Hematopoietic multipotent progenitor cell treated with erythropoietin and hydrocortisone succinate and interleukin-3 and kit ligand, for 15 days (in vitro differentiated cells): ENCODE measurements around the gene JARID2.
"Not testable (repeated sequence)": the region's sequence is repeated elsewhere in the genome, so short reads cannot be mapped to it uniquely, and the experiment has no call there.

ENCODE experiments used
- DNase-seq: peaks from one replicate; pipeline ENCODE4 v3.0.0-alpha.2; 2015; ENCODE audit warnings: low spot score

JARID2 gene

DNA sequence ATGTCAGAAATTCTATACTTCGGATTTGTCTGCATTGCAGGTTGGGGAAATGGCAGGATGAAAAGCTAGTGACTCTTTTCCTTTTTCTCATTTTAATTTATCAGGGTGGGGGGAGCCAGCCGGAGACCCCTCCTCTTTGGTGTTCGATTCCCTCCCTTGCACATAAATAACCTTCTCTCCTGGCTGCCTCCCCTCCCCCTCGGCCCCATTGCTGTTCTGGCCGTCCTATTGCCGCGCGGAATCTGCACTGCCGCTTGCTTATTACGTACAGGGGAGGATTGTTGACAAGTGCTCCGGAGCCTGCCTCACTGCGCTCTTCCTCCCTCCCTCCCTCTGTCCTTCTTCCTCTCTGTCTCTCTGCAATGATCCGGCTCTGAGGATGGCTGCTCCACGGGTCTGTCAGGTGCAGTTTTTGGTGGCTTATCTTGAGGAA lies 154.7 kb downstream of the JARID2 start:
- DNase-seq, result no peak

DNA sequence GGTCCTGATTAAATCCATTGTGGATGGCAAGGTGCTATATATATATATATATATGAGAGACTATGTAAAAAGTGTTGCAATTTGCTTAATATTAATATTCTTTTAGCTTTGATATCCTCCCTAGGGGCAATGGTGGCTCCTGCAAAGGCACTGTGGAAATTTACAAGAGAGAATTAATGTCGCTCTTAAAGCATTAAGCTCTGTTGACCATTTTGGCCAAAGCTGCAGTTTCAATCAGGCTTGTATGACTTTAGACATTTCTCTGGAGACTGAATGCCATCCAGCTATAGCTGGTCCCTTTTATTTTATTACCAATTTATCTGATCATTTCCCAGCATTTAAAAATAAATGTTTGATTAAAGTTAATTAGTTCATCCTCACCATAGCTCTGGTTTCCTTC lies 155.3 kb downstream of the JARID2 start:
- DNase-seq, result no peak

DNA sequence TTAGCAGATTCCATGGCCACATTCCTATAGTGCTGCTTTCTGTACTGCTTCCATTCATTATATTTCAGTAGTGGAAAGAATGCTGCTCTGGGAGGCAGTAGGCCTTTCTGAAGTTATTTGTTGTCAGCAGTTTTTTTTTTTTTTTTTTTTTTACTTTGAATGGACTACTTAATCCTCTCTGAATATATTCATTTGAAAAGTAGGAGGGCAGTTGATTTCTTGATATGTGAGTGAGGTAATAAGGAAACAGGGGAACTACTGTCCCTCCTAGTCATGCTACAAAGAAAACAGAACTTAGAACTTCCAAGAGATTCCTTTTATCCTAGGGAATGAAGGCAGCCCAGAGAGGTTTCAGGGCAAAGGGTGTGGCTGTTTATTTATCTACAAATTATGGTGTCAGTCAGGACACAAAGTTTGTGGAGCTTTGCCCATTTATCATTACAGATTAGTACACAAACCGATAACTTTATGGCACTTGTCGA lies 155.9 kb downstream of the JARID2 start:
- no peak for DNase-seq

DNA sequence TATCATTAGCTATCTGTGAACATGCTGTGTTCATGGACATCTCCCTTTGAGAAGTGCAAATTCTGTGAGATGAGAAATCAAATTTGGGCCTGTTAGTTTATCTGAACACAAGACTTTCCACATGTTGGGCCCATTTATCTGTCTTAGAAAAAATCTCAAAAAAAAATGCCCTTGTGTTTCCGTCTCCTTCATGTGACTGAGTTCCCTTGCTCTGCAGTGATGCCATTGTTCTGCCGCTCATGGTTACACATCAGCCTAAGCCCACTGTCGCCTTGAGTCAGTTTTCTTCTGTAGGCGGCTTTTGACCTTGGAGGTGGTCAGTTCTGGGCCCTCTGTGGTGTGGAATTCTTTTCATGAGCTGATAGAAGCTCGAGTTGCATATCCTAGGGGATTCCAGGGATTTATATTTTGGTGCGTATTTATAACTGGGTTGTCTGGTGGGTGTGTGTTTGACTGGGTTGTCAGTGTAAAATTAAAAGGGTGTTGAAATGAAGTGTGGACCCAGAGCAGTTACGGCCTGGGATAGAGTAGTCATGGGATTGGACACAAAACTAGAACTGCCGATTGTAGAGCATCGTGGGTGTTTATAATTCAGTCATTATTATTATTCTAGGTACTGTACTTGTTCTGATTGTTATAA lies 156.7 kb downstream of the JARID2 start:
- DNase-seq, result no peak

DNA sequence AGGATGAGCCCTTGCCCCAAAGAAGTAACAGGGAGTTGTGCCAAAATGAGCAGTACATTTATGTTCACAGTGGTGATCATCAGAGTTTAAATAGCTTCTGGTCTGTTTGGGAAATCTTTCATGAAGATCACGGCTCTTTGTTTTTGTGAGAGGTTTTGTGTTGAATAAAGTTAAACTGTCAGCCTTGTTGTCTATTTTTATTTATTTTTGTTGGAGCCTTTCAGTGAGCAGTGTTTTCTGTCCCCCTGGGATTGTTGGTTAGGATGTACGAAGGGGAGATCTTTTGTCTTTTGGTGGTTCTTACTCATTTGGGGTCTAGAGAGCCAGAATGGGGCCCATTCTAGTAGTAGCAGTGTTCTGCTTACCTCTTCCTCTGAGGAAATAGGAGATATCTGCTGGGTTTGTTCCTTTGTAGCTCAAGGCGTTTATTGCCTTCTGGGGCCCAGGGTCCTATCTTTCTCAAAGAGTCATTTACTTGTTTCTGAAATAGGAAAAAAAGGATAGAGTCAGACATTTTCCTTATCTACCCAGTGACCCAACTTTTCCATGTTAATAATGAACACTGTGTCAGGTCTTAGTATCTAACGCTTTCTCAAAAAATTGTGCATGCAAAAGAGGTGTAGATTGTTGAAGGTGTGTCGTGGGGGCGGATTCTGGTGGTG lies 157.4 kb downstream of the JARID2 start:
- DNase-seq, result no peak

DNA sequence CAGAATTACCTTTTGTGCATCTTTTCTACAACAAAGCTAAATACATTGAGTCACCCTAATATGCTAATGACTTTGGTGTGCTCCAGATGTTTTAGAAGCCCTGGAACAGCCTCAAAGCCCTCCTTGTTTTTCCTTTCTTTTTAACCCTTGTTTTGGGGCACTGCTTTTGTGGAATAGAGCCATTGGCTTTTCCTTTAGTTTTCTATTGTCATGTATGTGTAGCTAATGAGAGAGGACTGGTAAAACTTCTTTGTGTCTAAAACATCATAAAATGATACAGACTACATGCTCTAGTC lies 158.8 kb downstream of the JARID2 start:
- DNase-seq, result no peak

DNA sequence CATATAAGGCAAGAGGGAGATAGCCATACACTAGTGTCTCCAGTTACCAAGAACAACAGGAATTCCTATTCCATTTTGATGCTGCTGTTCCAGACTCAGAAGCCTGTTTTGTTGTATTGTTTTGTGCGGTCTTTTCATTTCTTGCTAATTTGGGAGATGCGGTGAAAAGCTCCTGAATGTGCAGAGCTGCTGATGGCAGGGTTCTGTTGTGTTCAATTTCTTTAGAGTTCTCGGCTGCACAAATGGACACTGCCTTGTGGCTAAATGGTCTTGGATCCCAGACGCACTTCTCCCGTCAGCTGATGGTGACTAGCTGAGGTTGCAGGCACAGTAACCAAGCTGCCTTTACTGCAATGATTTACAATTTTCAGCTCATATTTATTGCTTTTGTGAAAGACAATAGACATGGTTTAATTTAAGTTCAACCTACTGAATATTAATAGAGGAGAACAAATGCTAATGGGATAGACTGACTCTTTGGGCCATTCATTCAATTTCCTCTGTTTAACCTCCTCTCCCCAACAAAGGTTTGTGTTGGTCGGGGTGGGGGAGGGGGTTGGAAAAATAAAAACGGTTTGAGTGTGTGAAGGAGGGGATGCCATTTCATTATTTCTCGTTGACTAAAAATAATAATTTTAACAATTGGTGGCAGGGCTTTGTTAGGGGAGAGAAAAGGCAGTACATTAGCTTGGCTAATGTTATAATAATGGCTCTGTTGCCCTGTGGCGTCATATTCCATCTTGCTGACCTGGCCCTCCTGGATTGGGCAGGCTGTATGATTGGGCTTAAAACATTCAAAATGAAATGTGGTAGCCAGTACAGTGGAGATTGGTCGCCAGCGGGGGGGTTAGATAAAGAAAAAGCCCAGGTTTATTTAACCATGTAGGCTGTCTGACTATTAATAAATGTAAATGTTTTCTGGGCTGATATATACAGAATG lies 159.5 kb downstream of the JARID2 start:
- no peak for DNase-seq

DNA sequence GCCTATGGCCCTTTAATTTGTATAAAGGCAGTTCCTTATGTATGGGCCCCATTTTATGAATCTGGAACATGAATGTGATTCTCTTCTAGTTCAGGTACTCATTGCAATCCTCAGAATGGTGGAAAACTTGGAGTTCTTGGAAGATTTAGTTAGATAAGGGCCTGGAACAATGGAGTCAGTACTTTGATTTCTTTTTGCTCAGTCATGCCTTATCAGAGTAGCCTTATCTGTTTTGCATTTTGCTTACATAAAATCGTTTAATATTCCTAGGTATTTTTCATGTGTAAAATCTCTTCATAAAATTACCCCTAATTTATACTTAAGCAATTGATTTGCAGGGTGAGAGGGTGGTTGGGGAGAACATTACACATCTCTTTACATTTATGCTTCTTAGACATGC lies 160.6 kb downstream of the JARID2 start:
- no peak for DNase-seq

DNA sequence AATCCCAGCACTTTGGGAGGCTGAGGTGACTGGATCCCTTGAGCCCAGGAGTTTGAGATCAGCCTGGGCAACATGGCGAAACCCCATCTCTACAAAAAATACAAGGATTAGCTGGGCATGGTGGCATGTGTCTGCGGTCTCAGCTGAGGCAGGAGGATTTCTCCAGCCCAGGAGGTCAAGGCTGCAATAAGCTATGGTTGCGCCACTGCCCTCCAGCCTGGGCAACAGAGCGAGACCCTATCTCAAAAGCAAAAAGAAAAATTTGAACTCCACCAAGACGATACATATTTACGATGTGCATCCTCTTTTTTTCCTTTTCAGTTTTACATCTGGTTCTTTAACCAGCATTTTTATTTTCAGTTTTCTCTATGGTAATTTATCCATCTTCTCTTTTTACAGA lies 162.1 kb downstream of the JARID2 start:
- no peak for DNase-seq

DNA sequence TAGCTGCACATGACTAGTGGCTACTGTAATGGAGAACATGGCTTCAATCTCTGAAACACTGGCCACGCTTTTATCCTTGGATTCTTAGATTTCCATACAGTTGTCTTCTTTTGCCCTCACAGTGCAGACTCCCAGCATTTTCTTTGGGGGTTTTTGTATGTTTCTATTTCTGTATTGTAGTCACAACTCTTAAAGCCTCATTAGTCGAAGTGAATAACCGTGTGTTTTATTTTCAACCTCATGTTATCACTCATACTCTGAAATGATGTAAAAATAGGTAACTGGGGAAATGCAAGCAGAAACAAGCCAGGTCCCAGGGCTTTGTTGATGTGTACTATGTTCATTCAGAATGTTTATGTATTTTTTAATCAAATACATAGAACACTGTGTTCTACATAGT lies 162.9 kb downstream of the JARID2 start:
- no peak for DNase-seq

DNA sequence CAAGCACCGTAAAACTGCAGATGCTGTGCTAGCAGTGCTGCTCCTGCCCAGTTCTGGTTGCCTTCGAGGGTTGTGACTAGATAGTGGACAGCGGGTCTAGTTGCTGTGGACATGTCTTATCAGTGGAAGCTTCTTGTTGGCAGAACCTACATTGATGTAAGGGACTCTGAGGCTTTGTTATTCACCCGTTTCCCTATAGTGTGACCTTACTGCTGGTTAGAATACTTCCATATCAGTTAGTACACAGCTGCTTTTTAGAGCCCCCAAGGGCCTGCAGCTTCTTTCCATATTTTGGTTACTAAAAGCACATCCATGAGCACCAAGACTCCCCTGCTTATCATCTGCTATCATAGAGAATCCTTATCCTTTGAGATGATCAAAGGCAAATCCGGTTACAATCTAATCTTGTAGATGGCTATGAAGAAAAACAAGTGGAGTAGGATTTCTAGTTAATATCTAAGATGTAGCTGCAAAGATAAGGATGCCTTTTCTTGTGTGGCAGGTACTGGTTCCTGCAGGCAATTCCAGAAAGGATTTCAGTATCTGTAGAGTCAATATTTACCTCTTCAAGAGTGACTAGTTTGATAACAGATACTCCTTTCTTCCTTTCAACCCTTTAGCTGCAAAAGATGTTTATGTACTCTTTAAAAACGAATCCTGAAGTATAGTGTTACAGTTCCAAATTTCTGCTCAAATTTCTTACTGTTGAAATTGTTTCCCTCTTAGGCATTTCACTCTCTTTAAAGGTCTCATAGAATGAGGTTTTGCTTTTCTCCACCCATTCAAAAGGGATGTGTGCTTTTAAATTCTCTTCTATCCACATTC lies 163.6 kb downstream of the JARID2 start:
- no peak for DNase-seq

DNA sequence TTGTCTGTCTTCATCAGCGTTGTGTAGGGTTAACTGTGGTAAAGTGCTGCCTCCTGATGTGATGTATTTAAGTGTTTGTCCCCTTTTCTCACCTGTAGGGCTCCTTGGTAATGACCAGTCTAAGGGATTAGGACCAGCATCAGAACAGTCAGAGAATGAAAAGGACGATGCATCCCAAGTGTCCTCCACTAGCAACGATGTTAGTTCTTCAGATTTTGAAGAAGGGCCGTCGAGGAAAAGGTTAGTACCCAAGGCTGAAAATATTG lies 164.2 kb downstream of the JARID2 start:
- DNase-seq, result no peak

DNA sequence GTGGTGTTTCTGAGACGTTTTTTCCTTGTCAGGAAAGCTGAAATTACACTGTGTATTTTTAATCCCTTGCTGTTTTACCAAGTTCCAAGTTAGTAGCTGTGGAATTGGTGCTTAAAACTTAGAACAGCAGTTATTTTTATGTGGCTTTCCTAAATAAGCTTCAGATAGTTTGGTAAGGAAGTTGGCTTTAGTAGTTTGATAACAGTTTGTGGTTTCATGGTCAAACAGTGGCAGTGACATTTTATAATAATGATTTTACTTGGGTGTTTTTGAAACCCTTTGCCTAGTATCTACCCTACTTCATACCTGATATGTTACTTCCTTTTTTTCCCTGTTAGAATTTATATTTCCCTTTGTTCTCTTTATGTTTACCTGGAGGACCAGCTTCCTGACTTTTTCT lies 164.9 kb downstream of the JARID2 start:
- no peak for DNase-seq

DNA sequence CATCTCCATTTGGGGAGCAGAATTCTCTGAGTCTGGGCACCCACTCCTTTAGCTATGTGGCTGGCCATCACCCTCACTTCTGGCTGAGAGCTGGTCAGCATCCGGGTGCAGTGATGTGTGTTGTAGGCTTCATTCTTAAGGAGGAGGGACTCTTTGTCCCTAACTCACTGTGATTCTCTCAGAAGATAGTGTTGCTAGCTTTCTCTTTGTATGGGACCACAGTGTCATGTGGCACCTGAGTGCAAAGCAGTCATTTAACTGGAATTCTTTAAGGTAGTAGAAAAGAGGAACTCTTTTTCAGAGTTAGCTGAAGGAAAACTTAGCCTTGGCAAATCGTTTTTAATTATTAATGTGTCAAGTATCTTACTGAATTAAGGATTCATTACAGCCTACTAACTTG lies 165.9 kb downstream of the JARID2 start:
- no peak for DNase-seq

DNA sequence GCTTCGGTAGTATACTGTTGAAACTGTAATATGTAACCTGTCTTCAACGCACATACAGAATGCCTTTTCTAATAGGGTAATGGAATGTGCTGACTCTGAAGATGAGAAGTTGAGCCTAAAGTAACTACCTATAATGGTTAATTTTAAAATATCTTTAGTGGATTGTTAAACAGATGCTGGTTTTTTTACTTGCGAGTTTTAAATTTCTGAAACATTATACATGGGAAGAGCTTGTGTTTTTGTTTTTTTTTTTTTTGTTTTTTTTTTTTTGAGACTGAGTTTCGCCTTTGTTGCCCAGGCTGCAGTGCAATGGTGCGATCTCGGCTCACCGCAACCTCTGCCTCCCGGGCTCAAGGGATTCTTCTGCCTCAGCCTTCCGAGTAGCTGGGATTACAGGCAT lies 166.9 kb downstream of the JARID2 start:
- DNase-seq, result no peak

DNA sequence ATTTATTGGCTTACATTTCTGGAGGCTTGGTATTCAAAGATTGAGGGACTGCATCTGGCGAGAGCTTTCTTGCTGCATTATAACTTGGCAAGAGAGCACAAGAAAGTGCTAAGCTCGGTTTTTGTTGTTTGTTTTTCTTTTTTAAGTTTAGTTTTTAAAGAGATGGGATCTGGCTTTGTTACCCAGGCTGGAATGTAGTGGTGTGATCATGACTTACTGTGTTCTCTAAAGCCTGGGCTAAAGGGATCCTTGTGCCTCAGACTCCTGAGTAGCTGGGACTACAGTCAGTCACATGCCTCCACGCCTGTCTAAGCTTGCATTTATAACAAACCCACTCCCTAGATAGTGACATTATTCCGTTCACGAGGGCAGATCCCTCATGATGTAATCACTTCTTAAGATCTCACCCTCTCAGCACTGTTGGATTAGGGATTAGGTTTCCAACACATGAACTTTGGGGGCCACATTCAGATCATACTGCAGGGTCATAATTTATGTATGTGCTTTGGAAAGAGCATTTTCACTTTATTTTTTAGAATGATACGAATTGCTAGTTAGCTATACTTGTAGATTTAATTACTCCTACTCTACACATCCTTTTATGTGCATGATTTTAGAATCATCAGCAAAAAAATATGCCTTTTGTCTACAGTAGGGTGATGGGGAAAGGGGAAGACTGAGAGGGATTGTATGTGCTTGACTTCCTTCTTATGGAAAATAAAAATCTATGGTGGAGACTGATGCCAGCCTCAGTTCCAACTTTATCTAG lies 167.8 kb downstream of the JARID2 start:
- DNase-seq, result no peak

DNA sequence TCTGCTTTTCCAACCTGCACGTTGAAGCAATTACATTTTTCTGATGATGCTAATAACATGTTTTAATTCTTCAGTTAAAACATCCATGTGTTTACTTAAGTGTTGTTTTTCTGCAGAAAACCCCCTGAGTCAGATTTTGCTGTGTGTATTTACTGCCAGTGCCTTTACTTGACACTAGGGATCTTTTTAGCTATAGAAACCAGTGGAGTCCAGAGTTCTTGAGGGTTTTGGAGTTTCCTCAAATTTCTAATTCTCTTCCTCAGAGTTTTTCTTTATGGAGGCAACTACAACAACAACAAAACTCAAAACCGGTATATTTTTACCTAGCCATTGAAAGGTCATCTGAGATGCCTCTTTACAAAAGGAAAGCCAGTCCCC lies 168.4 kb downstream of the JARID2 start:
- no peak for DNase-seq

DNA sequence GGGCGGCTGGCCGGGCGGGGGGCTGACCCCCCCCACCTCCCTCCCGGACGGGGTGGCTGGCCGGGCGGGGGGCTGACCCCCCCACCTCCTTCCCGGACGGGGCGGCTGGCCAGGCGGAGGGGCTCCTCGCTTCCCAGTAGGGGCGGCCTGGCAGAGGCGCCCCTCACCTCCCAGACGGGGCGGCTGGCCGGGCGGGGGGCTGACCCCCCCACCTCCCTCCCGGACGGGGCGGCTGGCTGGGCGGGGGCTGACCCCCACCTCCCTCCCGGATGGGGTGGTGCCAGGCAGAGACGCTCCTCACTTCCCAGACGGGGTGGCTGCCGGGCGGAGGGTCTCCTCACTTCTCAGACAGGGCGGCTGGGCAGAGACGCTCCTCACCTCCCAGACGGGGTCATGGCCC lies 169.8 kb downstream of the JARID2 start:
- not testable (repeated sequence) for DNase-seq

DNA sequence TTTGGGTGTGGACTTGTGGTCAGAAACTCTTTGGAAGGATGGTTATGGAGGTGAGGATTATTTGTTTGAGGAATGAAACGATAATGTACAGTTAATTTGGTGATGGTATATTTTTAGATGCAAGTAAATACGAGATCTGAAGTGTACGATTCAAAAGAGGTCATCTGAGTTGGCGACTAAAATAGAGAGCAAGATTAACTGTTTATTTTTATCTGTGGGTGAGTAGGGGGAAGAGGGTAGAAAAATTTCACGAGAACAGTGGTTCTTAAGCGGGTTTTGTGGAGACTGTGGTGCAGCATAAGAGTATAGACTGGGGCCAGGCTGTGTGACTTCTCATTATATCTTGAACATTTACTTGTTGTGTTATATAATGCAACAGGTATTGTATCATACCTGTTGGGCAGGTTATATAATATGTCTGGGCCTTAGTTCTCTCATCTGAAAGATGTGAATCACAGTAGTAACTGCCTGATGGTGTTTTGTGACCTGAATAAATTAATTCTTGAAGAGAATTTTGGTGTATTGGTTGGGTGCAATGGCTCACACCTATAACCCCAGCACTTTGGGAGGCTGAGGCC lies 171.2 kb downstream of the JARID2 start:
- no peak for DNase-seq

DNA sequence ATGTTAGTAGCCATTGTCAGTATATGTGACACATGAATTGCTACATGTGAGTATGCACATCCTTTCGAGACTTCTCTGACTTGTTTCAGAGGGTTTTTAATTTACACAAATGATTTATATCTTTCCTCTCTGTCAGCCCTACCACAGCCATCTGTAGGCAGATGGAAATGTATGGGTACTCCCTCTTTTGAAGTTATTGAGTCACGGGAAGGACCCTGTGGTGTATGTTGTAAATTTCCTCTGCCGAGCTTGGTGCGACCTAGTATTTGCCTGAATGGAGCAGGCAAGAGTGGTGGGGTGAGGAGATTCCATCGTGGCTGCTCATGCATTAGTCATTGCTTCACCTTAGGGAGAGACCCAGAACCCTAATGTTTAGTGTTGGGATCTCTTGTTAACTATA lies 171.9 kb downstream of the JARID2 start:
- no peak for DNase-seq

DNA sequence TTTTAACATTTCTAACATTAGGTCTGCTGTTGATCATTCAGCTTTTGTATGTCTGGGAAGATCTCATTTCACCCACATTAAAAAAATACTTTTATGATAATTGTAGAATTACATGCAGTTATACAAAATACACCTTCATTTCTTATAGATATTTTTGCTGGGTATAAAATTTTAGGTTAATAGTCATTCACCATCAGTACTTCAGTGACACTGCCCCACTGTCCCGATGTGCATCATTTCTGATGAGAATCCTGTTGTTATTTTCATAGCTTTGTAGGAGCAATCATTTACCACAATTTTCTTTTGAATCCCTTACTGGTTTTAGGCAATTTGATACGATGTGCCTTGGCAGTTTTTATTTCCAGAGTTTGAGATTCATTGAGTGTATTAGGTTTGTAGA lies 173.6 kb downstream of the JARID2 start:
- no peak for DNase-seq
